Measurements from ENCODE around the gene HEPHL1.
"Not testable (repeated sequence)": the region's sequence is repeated elsewhere in the genome, so short reads cannot be mapped to it uniquely, and the experiment has no call there.

The HEPHL1 gene

GRCh38 chr11:94150056-94150455, 128.9 kb downstream of the HEPHL1 start:
- DNase-seq (ENCODE audit: low read depth in 2 of 2): no peak

GRCh38 chr11:94150704-94151685, 129.8 kb downstream of the HEPHL1 start:
- DNase-seq (ENCODE audit: low read depth in 2 of 2): no peak

- DNase-seq (ENCODE audit: low read depth in 2 of 2): no peak
Measured at GRCh38 chr11:94151903-94152677, 130.9 kb downstream of the HEPHL1 start.

- DNase-seq (ENCODE audit: low read depth in 2 of 2): no peak
Measured at GRCh38 chr11:94152678-94153065, 131.5 kb downstream of the HEPHL1 start.

- no peak for DNase-seq (ENCODE audit: low read depth in 2 of 2)
Measured at GRCh38 chr11:94153320-94153719, 132.2 kb downstream of the HEPHL1 start.

GRCh38 chr11:94154095-94154856, 133.1 kb downstream of the HEPHL1 start:
- no peak for DNase-seq (ENCODE audit: low read depth in 2 of 2)

GRCh38 chr11:94157339-94157738, 136.2 kb downstream of the HEPHL1 start:
- not testable (repeated sequence) for DNase-seq (ENCODE audit: low read depth in 2 of 2)
